Testis (tissue), 3 donors: ENCODE results near the gene IGF2R. TPM values are rescaled to one million over a fixed set of nuclear protein-coding genes. Genes with fewer than 3 reads are reported as not detected.

ENCODE experiments used
- DNase-seq: peaks from one replicate; pipeline ENCODE4 v3.0.0-alpha.2; 2019
- H3K27ac ChIP-seq, 2 donors: fragments of 200-600 bp; sonication (generic); one replicate each; pipeline ENCODE4 v1.5.1; 2019
- H3K27me3 ChIP-seq: fragments of 200-600 bp; sonication (generic); one replicate; pipeline ENCODE4 v1.5.1; 2019
- H3K36me3 ChIP-seq: fragments of 200-600 bp; sonication (generic); one replicate; pipeline ENCODE4 v1.5.1; 2017; ENCODE audit warnings: low read depth; ENCODE audit errors: missing control alignments
- H3K4me1 ChIP-seq: fragments of 200-600 bp; sonication (generic); one replicate; pipeline ENCODE4 v1.5.1; 2019
- H3K4me3 ChIP-seq, 2 donors: fragments of 200-600 bp; sonication (generic); one replicate each; pipeline ENCODE4 v1.5.1; 2017 to 2019
- H3K9me3 ChIP-seq: fragments of 200-600 bp; sonication (generic); one replicate; pipeline ENCODE4 v1.5.1; 2017
- CTCF ChIP-seq, 3 experiments: fragments of 450-650 bp in 2 of 3; fragments of 200-600 bp in 1 of 3; sonication (generic) in 1 of 3; IDR thresholded peaks; one replicate each; pipeline ENCODE4 v1.5.1; 2016 to 2019; ENCODE audit warnings: antibody characterized with exemption in 3 of 3, mild to moderate bottlenecking in 2 of 3, moderate library complexity in 1 of 3
- POLR2A ChIP-seq: fragments of 450-650 bp; IDR thresholded peaks from one replicate; pipeline ENCODE4 v1.6.1; 2017; ENCODE audit warnings: antibody characterized with exemption, mild to moderate bottlenecking, moderate library complexity
- WGBS, 2 donors: methylation state at CpG; one replicate each; pipeline ENCODE4 v1.1.5; 2018; 5-methylcytosine and 5-hydroxymethylcytosine counted together
- intact Hi-C: fragments of 100-400 bp; cut with DNase I; formaldehyde crosslinking; loops from one replicate; pipeline ENCODE4 v1.15.1; 2023; ENCODE audit warnings: low total_unique reads
- polyA plus RNA-seq: library from polyadenylated mRNA; stranded (reverse); fragments of 350-450 nt; fragmentation: Illumina TruSeq; extraction: RNeasy Lipid Tissue Mini Kit (QIAGEN cat#74804); gene quantifications from one replicate; pipeline ENCODE4 v1.2.3, GENCODE V29; 2014; ENCODE audit warnings: low read depth, low replicate concordance; ENCODE audit not compliant: insufficient read depth
- total RNA-seq, 2 donors: library from RNA; depleted of rRNA; stranded (reverse); fragments of >200 nt; gene quantifications; one replicate each; pipeline ENCODE4 v1.2.3, GENCODE V29; 2016

IGF2R gene
- total and polyA plus RNA-seq, 3 donors from 2014 or later: 47.3 to 109 (median 84.6) TPM

- no peak for DNase-seq
- WGBS, 2 donors: 91 to 93% methylated on average over 5 to 11 of the region's 11 CpGs
- intact Hi-C loops: no loop called here
- TF ChIP-seq POLR2A (no peak), CTCF (IDR thresholded peaks at IDR 0.05) (no peak)
- H3K27me3 ChIP-seq: no peaks in the 10 kb centered on the region
- H3K4me1 ChIP-seq: no peaks in the 10 kb centered on the region
- no peaks in the 10 kb centered on the region for H3K9me3 ChIP-seq
- no peak overlapping the region for H3K27ac ChIP-seq
- H3K36me3 ChIP-seq: no peaks in the 10 kb centered on the region
- no peak overlapping the region for H3K4me3 ChIP-seq
Observed at GRCh38 chr6:160070427-160070826, 101.5 kb downstream of the IGF2R start.

- TF ChIP-seq POLR2A (no peak), CTCF (IDR thresholded peaks at IDR 0.05) (no peak)
- Histone ChIP-seq H3K4me1 (no peaks in the 10 kb centered on the region), H3K36me3 (no peaks in the 10 kb centered on the region), H3K27ac (no peak overlapping the region), H3K9me3 (no peaks in the 10 kb centered on the region), H3K4me3 (no peak overlapping the region), H3K27me3 (no peaks in the 10 kb centered on the region)
- DNase-seq: no peak
- intact Hi-C loops: no loop called here
- 93 to 94% methylated on average over 2 of the region's 2 CpGs for WGBS, 2 donors
Observed at GRCh38 chr6:160070831-160071230, 101.9 kb downstream of the IGF2R start.

- H3K27me3 ChIP-seq: no peaks in the 10 kb centered on the region
- H3K9me3 ChIP-seq: no peaks in the 10 kb centered on the region
- H3K36me3 ChIP-seq: no peaks in the 10 kb centered on the region
- 85 to 91% methylated on average over 9 to 11 of the region's 11 CpGs for WGBS, 2 donors
- TF ChIP-seq CTCF (IDR thresholded peaks at IDR 0.05): peak in 1 of 3 experiments; percentile 11
- no peak for TF ChIP-seq POLR2A
- no peak overlapping the region for H3K27ac ChIP-seq
- H3K4me1 ChIP-seq: no peaks in the 10 kb centered on the region
- intact Hi-C loops: no loop called here
- no peak for DNase-seq
- H3K4me3 ChIP-seq: no peak overlapping the region
Observed at GRCh38 chr6:160071805-160072690, 103.2 kb downstream of the IGF2R start.

- Histone ChIP-seq H3K4me3 (no peak overlapping the region), H3K4me1 (no peaks in the 10 kb centered on the region), H3K36me3 (no peaks in the 10 kb centered on the region), H3K27ac (no peak overlapping the region), H3K27me3 (no peaks in the 10 kb centered on the region), H3K9me3 (no peaks in the 10 kb centered on the region)
- TF ChIP-seq POLR2A (no peak), CTCF (IDR thresholded peaks at IDR 0.05) (no peak)
- intact Hi-C loops: no loop called here
- DNase-seq: no peak
- 85 to 96% methylated on average over 6 to 9 of the region's 9 CpGs for WGBS, 2 donors
Observed at GRCh38 chr6:160073272-160073671, 104.4 kb downstream of the IGF2R start.

- Histone ChIP-seq H3K27me3 (no peaks in the 10 kb centered on the region), H3K9me3 (no peaks in the 10 kb centered on the region), H3K4me3 (no peak overlapping the region), H3K4me1 (no peaks in the 10 kb centered on the region), H3K36me3 (no peaks in the 10 kb centered on the region), H3K27ac (no peak overlapping the region)
- 91 to 93% methylated on average over 5 of the region's 5 CpGs for WGBS, 2 donors
- DNase-seq: no peak
- TF ChIP-seq POLR2A (no peak), CTCF (IDR thresholded peaks at IDR 0.05) (no peak)
- intact Hi-C loops: no loop called here
Observed at GRCh38 chr6:160076009-160076408, 107.1 kb downstream of the IGF2R start.
